GM12875 (cell line): ENCODE results near the gene CALML3.

Experiments used
- H3K4me3 ChIP-seq: one replicate; pipeline ENCODE4 v1.5.1; 2011; ENCODE audit warnings: low read depth, low read length, control low read depth
- CTCF ChIP-seq: IDR thresholded peaks from 2 replicates; pipeline ENCODE4 v1.5.1; 2011; ENCODE audit warnings: low read depth, mild to moderate bottlenecking, control low read depth, inconsistent platforms, low read length, moderate library complexity, borderline replicate concordance; ENCODE audit not compliant: insufficient read depth

CALML3 gene

GRCh38 chr10:5480162-5480941 lies 44.4 kb upstream of the CALML3 start:
- TF ChIP-seq CTCF = no peak
- no peak overlapping the region for H3K4me3 ChIP-seq

- H3K4me3 ChIP-seq = no peak overlapping the region
- TF ChIP-seq CTCF = no peak
Measured at GRCh38 chr10:5481121-5481520, 43.6 kb upstream of the CALML3 start.

- H3K4me3 ChIP-seq = no peak overlapping the region
- TF ChIP-seq CTCF = no peak
Measured at GRCh38 chr10:5482016-5482415, 42.7 kb upstream of the CALML3 start.

- no peak for TF ChIP-seq CTCF
Measured at GRCh38 chr10:5484205-5484604, 40.6 kb upstream of the CALML3 start.

GRCh38 chr10:5485290-5485689 lies 39.5 kb upstream of the CALML3 start:
- TF ChIP-seq CTCF = no peak
- no peak overlapping the region for H3K4me3 ChIP-seq

More at GRCh38 chr10:5484205-5484604, 40.6 kb upstream of the CALML3 start:
- H3K4me3 ChIP-seq = no peak overlapping the region

GRCh38 chr10:5485948-5486852 lies 38.6 kb upstream of the CALML3 start:
- no peak overlapping the region for H3K4me3 ChIP-seq
- TF ChIP-seq CTCF = no peak
